HepG2 (cell line): ENCODE measurements around the gene MYO1B. TPM values are rescaled to one million over a fixed set of nuclear protein-coding genes. Genes with fewer than 3 reads are reported as not detected.

Source experiments
- AGO1 ChIP-seq: fragments of 200-400 bp; formaldehyde crosslinking; IDR thresholded peaks from 2 replicates; pipeline ENCODE4 v1.6.1; 2017; ENCODE audit warnings: mild to moderate bottlenecking, low read depth, low read length, moderate library complexity; ENCODE audit not compliant: poor library complexity, severe bottlenecking
- BCLAF1 ChIP-seq: fragments of 450-650 bp; IDR thresholded peaks from 2 replicates; pipeline ENCODE4 v1.6.1; 2017; ENCODE audit warnings: mild to moderate bottlenecking
- CBX5 ChIP-seq: sonication (generic); formaldehyde crosslinking; IDR thresholded peaks from 2 replicates; pipeline ENCODE4 v1.4.0; 2020; ENCODE audit warnings: missing genetic modification reagents, borderline replicate concordance
- HNRNPH1 ChIP-seq: fragments of 200-400 bp; formaldehyde crosslinking; optimal IDR thresholded peaks from 2 replicates; pipeline ENCODE3; 2017; ENCODE audit warnings: mild to moderate bottlenecking, low read depth, low read length
- KDM6A ChIP-seq: IDR thresholded peaks from 2 replicates; pipeline ENCODE4 v1.6.1; 2016; ENCODE audit warnings: low read depth
- MED13 ChIP-seq: sonication (generic); formaldehyde crosslinking; IDR thresholded peaks from 2 replicates; pipeline ENCODE4 v1.5.0; 2020; ENCODE audit warnings: missing genetic modification reagents
- NFYB ChIP-seq: sonication (generic); formaldehyde crosslinking; IDR thresholded peaks from 2 replicates; pipeline ENCODE4 v1.4.0; 2020; ENCODE audit warnings: missing genetic modification reagents
- ONECUT2 ChIP-seq: sonication (generic); formaldehyde crosslinking; IDR thresholded peaks from 2 replicates; pipeline ENCODE4 v1.4.0; 2020; ENCODE audit warnings: missing genetic modification reagents
- RBAK ChIP-seq: sonication (generic); formaldehyde crosslinking; IDR thresholded peaks from 2 replicates; pipeline ENCODE4 v1.5.1; 2020; ENCODE audit warnings: mild to moderate bottlenecking, missing genetic modification reagents
- TBX3 ChIP-seq: fragments of 450-650 bp; IDR thresholded peaks from 2 replicates; pipeline ENCODE4 v1.6.1; 2017; ENCODE audit warnings: antibody characterized with exemption, mild to moderate bottlenecking, inconsistent platforms, borderline replicate concordance
- ZBTB44 ChIP-seq: sonication (generic); formaldehyde crosslinking; IDR thresholded peaks from 2 replicates; pipeline ENCODE4 v1.4.0; 2020; ENCODE audit warnings: missing genetic modification reagents
- ZMYM3 ChIP-seq: sonication (generic); formaldehyde crosslinking; IDR thresholded peaks from 2 replicates; pipeline ENCODE4 v1.5.1; 2020; ENCODE audit warnings: mild to moderate bottlenecking, missing genetic modification reagents
- ZNF260 ChIP-seq: sonication (generic); formaldehyde crosslinking; IDR thresholded peaks from 2 replicates; pipeline ENCODE4 v1.4.0; 2020; ENCODE audit warnings: missing genetic modification reagents, low read depth, mild to moderate bottlenecking, borderline replicate concordance
- ZNF337 ChIP-seq: sonication (generic); formaldehyde crosslinking; IDR thresholded peaks from 2 replicates; pipeline ENCODE4 v1.5.1; 2020; ENCODE audit warnings: missing genetic modification reagents, low read depth, mild to moderate bottlenecking, borderline replicate concordance
- ZNF44 ChIP-seq: sonication (generic); formaldehyde crosslinking; IDR thresholded peaks from 2 replicates; pipeline ENCODE4 v1.5.1; 2020; ENCODE audit warnings: mild to moderate bottlenecking, missing genetic modification reagents
- ZNF530 ChIP-seq: sonication (generic); formaldehyde crosslinking; IDR thresholded peaks from 2 replicates; pipeline ENCODE4 v1.5.0; 2020; ENCODE audit warnings: low read depth, mild to moderate bottlenecking, missing genetic modification reagents
- ZNF549 ChIP-seq: sonication (generic); formaldehyde crosslinking; IDR thresholded peaks from 2 replicates; pipeline ENCODE4 v1.5.0; 2020; ENCODE audit warnings: missing genetic modification reagents
- ZNF644 ChIP-seq: IDR thresholded peaks from 2 replicates; pipeline ENCODE4 v1.6.1; 2016; ENCODE audit warnings: low read depth
- ZNF646 ChIP-seq: sonication (generic); formaldehyde crosslinking; IDR thresholded peaks from 2 replicates; pipeline ENCODE4 v1.9.0; 2021; ENCODE audit warnings: mild to moderate bottlenecking, missing genetic modification reagents
- ZNF746 ChIP-seq: sonication (generic); formaldehyde crosslinking; IDR thresholded peaks from 2 replicates; pipeline ENCODE4 v1.8.0; 2022; ENCODE audit warnings: mild to moderate bottlenecking, missing genetic modification reagents
- ZNF747 ChIP-seq: sonication (generic); formaldehyde crosslinking; IDR thresholded peaks from 2 replicates; pipeline ENCODE4 v1.8.1; 2023; ENCODE audit warnings: missing genetic modification reagents, mild to moderate bottlenecking, borderline replicate concordance
- polyA plus RNA-seq, 8 experiments: library from polyadenylated mRNA; depleted of rRNA in 3 of 8; stranded (reverse) in 7 of 8; unstranded in 1 of 8; fragments of >200 nt; fragmentation: Illumina TruSeq in 4 of 8; extraction: Trizol in 4 of 8; gene quantifications; 2 replicates each; pipeline versions ENCODE4 v1.2.1 to v1.2.3, GENCODE V29; 2011 to 2016; ENCODE audit warnings: low read depth in 4 of 8, missing spikeins in 1 of 8, mixed read lengths in 1 of 8; ENCODE audit not compliant: insufficient read depth in 1 of 8
- total RNA-seq, 5 experiments: library from RNA; depleted of rRNA; stranded (reverse); fragments of >200 nt; fragmentation: Illumina TruSeq; extraction: Trizol; gene quantifications; 2 replicates each; pipeline ENCODE4 v1.2.3, GENCODE V29; 2016; ENCODE audit warnings: low read depth in 1 of 5

Gene MYO1B
- total and polyA plus RNA-seq, 2 of the 13 experiments (the other 11 are each of a cell fraction or from before 2014, with no cell fraction given) = 36.9 to 89.8 TPM

- TF ChIP-seq BCLAF1 (no peak), ZBTB44 (no peak), HNRNPH1 (no peak), TBX3 (peak; percentile 77; the same call in 1 of the 2 replicates), KDM6A (no peak), ZNF746 (CRISPR knock-in tag) (no peak), ZNF530 (CRISPR knock-in tag) (no peak), ZNF646 (CRISPR knock-in tag) (no peak), AGO1 (no peak), ZNF260 (CRISPR knock-in tag) (no peak), CBX5 (CRISPR knock-in tag) (no peak), ZNF747 (CRISPR knock-in tag) (no peak), ZMYM3 (CRISPR knock-in tag) (no peak; the same call in 1 of the 2 replicates), ZNF44 (CRISPR knock-in tag) (no peak), ZNF549 (no peak), ZNF644 (CRISPR knock-in tag) (no peak), MED13 (no peak), RBAK (CRISPR knock-in tag) (no peak), ZNF337 (CRISPR knock-in tag) (no peak), ONECUT2 (CRISPR knock-in tag) (no peak), NFYB (CRISPR knock-in tag) (no peak)
Observed at GRCh38 chr2:191328150-191328809, 83.1 kb downstream of the MYO1B start (continued).
